NCI-H146 treated with DMSO at 0.1 percent for 48 hours (cell line): ENCODE measurements around the gene OSCP1.

Experiments
- DNase-seq: peaks from one replicate; lab custom pipeline; 2025; ENCODE audit not compliant: unreplicated experiment; lab: John Stamatoyannopoulos, UW

The OSCP1 gene

GRCh38 chr1:36448530-36449056 is 1.7 kb downstream of the OSCP1 start:
- no peak for DNase-seq

- no peak for DNase-seq
These were observed 2.8 kb downstream of the OSCP1 start for GRCh38 chr1:36447450-36447849.

GRCh38 chr1:36446746-36447145 is 3.5 kb downstream of the OSCP1 start:
- DNase-seq = no peak

- DNase-seq = no peak
These were observed 4.0 kb downstream of the OSCP1 start for GRCh38 chr1:36446271-36446670.

GRCh38 chr1:36443297-36443696 is 7.0 kb downstream of the OSCP1 start:
- no peak for DNase-seq

GRCh38 chr1:36442337-36442736 is 7.9 kb downstream of the OSCP1 start:
- no peak for DNase-seq

- no peak for DNase-seq
These were observed 9.6 kb downstream of the OSCP1 start for GRCh38 chr1:36440646-36441045.

- DNase-seq = no peak
These were observed 10.2 kb downstream of the OSCP1 start for GRCh38 chr1:36440044-36440443.

- DNase-seq = no peak
These were observed 11.5 kb downstream of the OSCP1 start for GRCh38 chr1:36438715-36439114.

GRCh38 chr1:36436821-36437220 is 13.4 kb downstream of the OSCP1 start:
- no peak for DNase-seq

- DNase-seq = no peak
These were observed 17.1 kb downstream of the OSCP1 start for GRCh38 chr1:36433102-36433501.

GRCh38 chr1:36432616-36433015 is 17.6 kb downstream of the OSCP1 start:
- no peak for DNase-seq

GRCh38 chr1:36425791-36426190 is 24.5 kb downstream of the OSCP1 start:
- no peak for DNase-seq

- no peak for DNase-seq
These were observed 28.6 kb downstream of the OSCP1 start for GRCh38 chr1:36421649-36422048.

GRCh38 chr1:36420836-36421317 is 29.4 kb downstream of the OSCP1 start:
- DNase-seq = peak; percentile 34

GRCh38 chr1:36420409-36420808 is 29.8 kb downstream of the OSCP1 start:
- no peak for DNase-seq

GRCh38 chr1:36419569-36419968 is 30.7 kb downstream of the OSCP1 start:
- DNase-seq = no peak

GRCh38 chr1:36419140-36419539 is 31.1 kb downstream of the OSCP1 start:
- no peak for DNase-seq

GRCh38 chr1:36417931-36418330 is 32.3 kb downstream of the OSCP1 start:
- no peak for DNase-seq

GRCh38 chr1:36415661-36416326 is 34.5 kb downstream of the OSCP1 start:
- no peak for DNase-seq

GRCh38 chr1:36414384-36414783 is 35.9 kb downstream of the OSCP1 start:
- no peak for DNase-seq

- DNase-seq = no peak
These were observed 38.3 kb downstream of the OSCP1 start for GRCh38 chr1:36411674-36412648.
